ENCODE data around the gene HADHA. TPM values are rescaled to one million over a fixed set of nuclear protein-coding genes. Genes with fewer than 3 reads are reported as not detected.
"Not testable (repeated sequence)": the region's sequence is repeated elsewhere in the genome, so short reads cannot be mapped to it uniquely, and the experiment has no call there.

Gene HADHA
- total RNA-seq (2014; rRNA removed; shearing (Covaris generic); ENCODE audit: low replicate concordance): 218 and 229 TPM in 2 replicates

GRCh38 chr2:26244309-26245230 is at the start of gene HADHA, which contains the start of gene HADHB:
Gene HADHA (minus strand): TSS chr2:26244632. CDS start chr2:26244596, 36 bp downstream.
Gene HADHB (plus strand): TSS chr2:26244939. CDS start chr2:26254255, 9,316 bp downstream.
- in situ Hi-C loops (cut with HindIII; ENCODE audit: low pct_unique_long_range_greater_than_20kb, low sequenced_read_pairs): no loop called here
- DNase-seq (ENCODE audit: low read depth): peak; percentile 99

- DNase-seq (ENCODE audit: low read depth): peak; percentile 11
- in situ Hi-C loops (cut with HindIII; ENCODE audit: low pct_unique_long_range_greater_than_20kb, low sequenced_read_pairs): no loop called here
Measured at GRCh38 chr2:26292646-26293045, 48.2 kb upstream of the HADHA start.

GRCh38 chr2:26290001-26290400 is 45.6 kb upstream of the HADHA start:
- in situ Hi-C loops (cut with HindIII; ENCODE audit: low pct_unique_long_range_greater_than_20kb, low sequenced_read_pairs): no loop called here
- DNase-seq (ENCODE audit: low read depth): no peak

- in situ Hi-C loops (cut with HindIII; ENCODE audit: low pct_unique_long_range_greater_than_20kb, low sequenced_read_pairs): no loop called here
- no peak for DNase-seq (ENCODE audit: low read depth)
Measured at GRCh38 chr2:26285931-26286330, 41.5 kb upstream of the HADHA start.

- no peak for DNase-seq (ENCODE audit: low read depth)
- in situ Hi-C loops (cut with HindIII; ENCODE audit: low pct_unique_long_range_greater_than_20kb, low sequenced_read_pairs): no loop called here
Measured at GRCh38 chr2:26284132-26284531, 39.7 kb upstream of the HADHA start.

GRCh38 chr2:26283606-26284005 is 39.2 kb upstream of the HADHA start:
- in situ Hi-C loops (cut with HindIII; ENCODE audit: low pct_unique_long_range_greater_than_20kb, low sequenced_read_pairs): no loop called here
- DNase-seq (ENCODE audit: low read depth): no peak

- in situ Hi-C loops (cut with HindIII; ENCODE audit: low pct_unique_long_range_greater_than_20kb, low sequenced_read_pairs): no loop called here
- DNase-seq (ENCODE audit: low read depth): no peak
Measured at GRCh38 chr2:26281226-26281625, 36.8 kb upstream of the HADHA start.

- in situ Hi-C loops (cut with HindIII; ENCODE audit: low pct_unique_long_range_greater_than_20kb, low sequenced_read_pairs): no loop called here
Measured at GRCh38 chr2:26279886-26280285, 35.5 kb upstream of the HADHA start.

GRCh38 chr2:26276484-26277227 is 32.2 kb upstream of the HADHA start:
- in situ Hi-C loops (cut with HindIII; ENCODE audit: low pct_unique_long_range_greater_than_20kb, low sequenced_read_pairs): no loop called here
- no peak for DNase-seq (ENCODE audit: low read depth)

More at GRCh38 chr2:26279886-26280285, 35.5 kb upstream of the HADHA start:
- no peak for DNase-seq (ENCODE audit: low read depth)

- in situ Hi-C loops (cut with HindIII; ENCODE audit: low pct_unique_long_range_greater_than_20kb, low sequenced_read_pairs): no loop called here
- peak; percentile 39 for DNase-seq (ENCODE audit: low read depth)
Measured at GRCh38 chr2:26274058-26274613, 29.7 kb upstream of the HADHA start.

- in situ Hi-C loops (cut with HindIII; ENCODE audit: low pct_unique_long_range_greater_than_20kb, low sequenced_read_pairs): no loop called here
- DNase-seq (ENCODE audit: low read depth): no peak
Measured at GRCh38 chr2:26273501-26273900, 29.1 kb upstream of the HADHA start.

- no peak for DNase-seq (ENCODE audit: low read depth)
- in situ Hi-C loops (cut with HindIII; ENCODE audit: low pct_unique_long_range_greater_than_20kb, low sequenced_read_pairs): no loop called here
Measured at GRCh38 chr2:26270373-26270772, 25.9 kb upstream of the HADHA start.

GRCh38 chr2:26269571-26270158 is 25.2 kb upstream of the HADHA start:
- in situ Hi-C loops (cut with HindIII; ENCODE audit: low pct_unique_long_range_greater_than_20kb, low sequenced_read_pairs): no loop called here
- no peak for DNase-seq (ENCODE audit: low read depth)

GRCh38 chr2:26268670-26269385 is 24.4 kb upstream of the HADHA start:
- DNase-seq (ENCODE audit: low read depth); in situ Hi-C loops (cut with HindIII; ENCODE audit: low pct_unique_long_range_greater_than_20kb, low sequenced_read_pairs): not testable (repeated sequence)

GRCh38 chr2:26268213-26268612 is 23.8 kb upstream of the HADHA start:
- in situ Hi-C loops (cut with HindIII; ENCODE audit: low pct_unique_long_range_greater_than_20kb, low sequenced_read_pairs): no loop called here

GRCh38 chr2:26258836-26259235 is 14.4 kb upstream of the HADHA start:
- DNase-seq (ENCODE audit: low read depth); in situ Hi-C loops (cut with HindIII; ENCODE audit: low pct_unique_long_range_greater_than_20kb, low sequenced_read_pairs): not testable (repeated sequence)

More at GRCh38 chr2:26268213-26268612, 23.8 kb upstream of the HADHA start:
- DNase-seq (ENCODE audit: low read depth): no peak

- in situ Hi-C loops (cut with HindIII; ENCODE audit: low pct_unique_long_range_greater_than_20kb, low sequenced_read_pairs): no loop called here
- no peak for DNase-seq (ENCODE audit: low read depth)
Measured at GRCh38 chr2:26255759-26256384, 11.4 kb upstream of the HADHA start.

All from Caki2 (cell line).